Neural progenitor cell (in vitro differentiated cells): ENCODE measurements around the gene GNAI3. TPM values are rescaled to one million over a fixed set of nuclear protein-coding genes. Genes with fewer than 3 reads are reported as not detected.

Experiments used
- DNase-seq: peaks from one replicate; pipeline ENCODE4 v3.0.0-alpha.2; 2016; ENCODE audit warnings: low spot score
- H2AFZ ChIP-seq: fragments of 200-600 bp; sonication (generic); replicated peaks from 2 replicates; pipeline ENCODE4 v1.6.1; 2016; ENCODE audit warnings: antibody characterized with exemption
- H3F3A ChIP-seq: fragments of 200-600 bp; sonication (generic); 2 replicates; pipeline ENCODE4 v1.6.1; 2016; ENCODE audit warnings: antibody characterized with exemption, low read depth
- H3K27ac ChIP-seq: fragments of 200-600 bp; sonication (generic); 2 replicates; pipeline ENCODE4 v1.5.1; 2016; ENCODE audit warnings: mild to moderate bottlenecking
- H3K27me3 ChIP-seq: fragments of 200-600 bp; sonication (generic); 2 replicates; pipeline ENCODE4 v1.6.1; 2016; ENCODE audit warnings: mild to moderate bottlenecking, moderate library complexity
- H3K36me3 ChIP-seq: fragments of 200-600 bp; sonication (generic); 2 replicates; pipeline ENCODE4 v1.5.1; 2016
- H3K4me1 ChIP-seq: fragments of 200-600 bp; sonication (generic); 2 replicates; pipeline ENCODE4 v1.6.1; 2016; ENCODE audit warnings: mixed run types
- H3K4me2 ChIP-seq: fragments of 200-600 bp; sonication (generic); 2 replicates; pipeline ENCODE4 v1.6.1; 2016
- H3K4me3 ChIP-seq: fragments of 200-600 bp; sonication (generic); 2 replicates; pipeline ENCODE4 v1.5.1; 2016
- H3K79me2 ChIP-seq: fragments of 200-600 bp; sonication (generic); 2 replicates; pipeline ENCODE4 v1.6.1; 2016; ENCODE audit warnings: low read depth
- H3K9ac ChIP-seq: fragments of 200-600 bp; sonication (generic); 2 replicates; pipeline ENCODE4 v1.6.1; 2016
- H3K9me3 ChIP-seq: fragments of 200-600 bp; sonication (generic); 2 replicates; pipeline ENCODE4 v1.5.1; 2016; ENCODE audit warnings: low read depth
- H4K20me1 ChIP-seq: fragments of 200-600 bp; sonication (generic); 2 replicates; pipeline ENCODE4 v1.6.1; 2016; ENCODE audit warnings: low read depth
- H3K27ac Mint-ChIP-seq: 3 replicates; pipeline ENCODE4 v1.8.0; 2021; ENCODE audit warnings: mixed read lengths
- H3K27me3 Mint-ChIP-seq: 2 replicates; pipeline ENCODE4 v1.8.0; 2022; ENCODE audit warnings: low read depth, mild to moderate bottlenecking, inconsistent platforms, moderate library complexity, mixed read lengths; ENCODE audit not compliant: insufficient read depth
- H3K36me3 Mint-ChIP-seq: 3 replicates; pipeline ENCODE4 v1.8.0; 2021; ENCODE audit warnings: mixed read lengths
- H3K4me1 Mint-ChIP-seq: 3 replicates; pipeline ENCODE4 v1.8.0; 2021; ENCODE audit warnings: mixed read lengths
- H3K4me3 Mint-ChIP-seq: 3 replicates; pipeline ENCODE4 v1.8.0; 2021; ENCODE audit warnings: mild to moderate bottlenecking, moderate library complexity, mixed read lengths
- H3K9me3 Mint-ChIP-seq: 3 replicates; pipeline ENCODE4 v1.8.0; 2020; ENCODE audit warnings: mixed read lengths
- CTCF ChIP-seq: fragments of 200-600 bp; sonication (generic); IDR thresholded peaks from 2 replicates; pipeline ENCODE4 v1.5.1; 2017; ENCODE audit warnings: antibody characterized with exemption, mild to moderate bottlenecking
- EZH2 ChIP-seq: fragments of 200-600 bp; sonication (generic); IDR thresholded peaks from 2 replicates; pipeline ENCODE4 v1.6.1; 2017; ENCODE audit warnings: antibody characterized with exemption, mild to moderate bottlenecking, moderate library complexity
- EZH2phosphoT487 ChIP-seq: fragments of 200-600 bp; sonication (generic); IDR thresholded peaks from 2 replicates; pipeline ENCODE4 v1.6.1; 2017; ENCODE audit warnings: antibody characterized with exemption
- total RNA-seq: library from RNA; depleted of rRNA; stranded (reverse); fragments of >200 nt; gene quantifications from 2 replicates; pipeline ENCODE4 v1.2.3, GENCODE V29; 2015; ENCODE audit warnings: low replicate concordance

GNAI3 gene
- total RNA-seq, 1 donor from 2014 or later, result 15.4 TPM

GRCh38 chr1:109654519-109654918, 106.1 kb downstream of the GNAI3 start:
- Histone ChIP-seq H3K79me2 (no peaks in the 10 kb centered on the region), H3K9ac (no peak overlapping the region), H3F3A (peaks cover 4% of the 10 kb centered on the region), H3K4me2 (no peak overlapping the region), H4K20me1 (no peaks in the 10 kb centered on the region), H2AFZ (no peak overlapping the region), H3K27me3 (peaks cover 55% of the 10 kb centered on the region), H3K36me3 (no peaks in the 10 kb centered on the region), H3K9me3 (no peaks in the 10 kb centered on the region), H3K4me3 (no peak overlapping the region), H3K27ac (no peak overlapping the region), H3K4me1 (peaks cover 3% of the 10 kb centered on the region)
- no peaks in the 10 kb centered on the region for H3K9me3 Mint-ChIP-seq
- peaks cover 6% of the 10 kb centered on the region for H3K36me3 Mint-ChIP-seq
- H3K27ac Mint-ChIP-seq, result no peak overlapping the region
- no peak for DNase-seq
- peaks cover 11% of the 10 kb centered on the region for H3K27me3 Mint-ChIP-seq
- peaks cover 15% of the 10 kb centered on the region for H3K4me1 Mint-ChIP-seq
- peak overlapping the region; percentile 93 for H3K4me3 Mint-ChIP-seq
- TF ChIP-seq CTCF, result no peak
- no peak for TF ChIP-seq EZH2phosphoT487
- no peak for TF ChIP-seq EZH2

GRCh38 chr1:109655615-109656519, 107.5 kb downstream of the GNAI3 start, which contains the start of gene GSTM4:
TSS of gene GSTM4 (plus strand) at chr1:109656099. CDS start at chr1:109656390, 291 bp downstream.
- Histone ChIP-seq H3F3A (peaks cover 4% of the 10 kb centered on the region), H3K4me1 (peaks cover 3% of the 10 kb centered on the region), H3K27me3 (peaks cover 46% of the 10 kb centered on the region), H4K20me1 (no peaks in the 10 kb centered on the region), H3K79me2 (no peaks in the 10 kb centered on the region), H3K9me3 (no peaks in the 10 kb centered on the region), H2AFZ (peak within 1 kb of the TSS; percentile 67), H3K4me3 (peak within 1 kb of the TSS; percentile 64), H3K9ac (no peak within 1 kb of the TSS), H3K36me3 (no peaks in the 10 kb centered on the region), H3K27ac (no peak within 1 kb of the TSS), H3K4me2 (peak within 1 kb of the TSS; percentile 89)
- peaks cover 6% of the 10 kb centered on the region for H3K36me3 Mint-ChIP-seq
- H3K9me3 Mint-ChIP-seq, result no peaks in the 10 kb centered on the region
- peaks cover 17% of the 10 kb centered on the region for H3K4me1 Mint-ChIP-seq
- H3K4me3 Mint-ChIP-seq, result peak within 1 kb of the TSS; percentile 93
- no peak for TF ChIP-seq EZH2phosphoT487
- TF ChIP-seq EZH2, result no peak
- TF ChIP-seq CTCF, result no peak
- H3K27ac Mint-ChIP-seq, result peak within 1 kb of the TSS; percentile 92
- H3K27me3 Mint-ChIP-seq, result peaks cover 13% of the 10 kb centered on the region
- peak; percentile 86 for DNase-seq

- Mint-ChIP-seq H3K36me3 (peaks cover 6% of the 10 kb centered on the region), H3K4me1 (peaks cover 17% of the 10 kb centered on the region), H3K27me3 (peaks cover 13% of the 10 kb centered on the region), H3K4me3 (peak overlapping the region; percentile 71), H3K9me3 (no peaks in the 10 kb centered on the region), H3K27ac (no peak overlapping the region)
- H3K4me2 ChIP-seq, result no peak overlapping the region
- H3K9me3 ChIP-seq, result no peaks in the 10 kb centered on the region
- H3K79me2 ChIP-seq, result no peaks in the 10 kb centered on the region
- H3K27me3 ChIP-seq, result peaks cover 30% of the 10 kb centered on the region
- H3K36me3 ChIP-seq, result no peaks in the 10 kb centered on the region
- H3K27ac ChIP-seq, result no peak overlapping the region
- peaks cover 3% of the 10 kb centered on the region for H3K4me1 ChIP-seq
- H3K9ac ChIP-seq, result no peak overlapping the region
- no peak for TF ChIP-seq EZH2phosphoT487
- no peak for TF ChIP-seq CTCF
- no peak for TF ChIP-seq EZH2
- no peak overlapping the region for H3K4me3 ChIP-seq
- no peaks in the 10 kb centered on the region for H4K20me1 ChIP-seq
- no peak overlapping the region for H2AFZ ChIP-seq
- peaks cover 4% of the 10 kb centered on the region for H3F3A ChIP-seq
- no peak for DNase-seq
Observed at GRCh38 chr1:109657395-109657794, 109.0 kb downstream of the GNAI3 start.
